WERI-Rb-1 (cell line): Measurements from ENCODE around the gene ZNF576.

Source experiments
- DNase-seq: peaks from one replicate; pipeline ENCODE4 v3.0.0-alpha.2; 2020
- H3K27ac ChIP-seq: fragments of 250-450 bp; sonication (Bioruptor Pico); 2 replicates; pipeline ENCODE4 v1.5.1; 2020; ENCODE audit warnings: mild to moderate bottlenecking, moderate library complexity
- H3K27me3 ChIP-seq: fragments of 250-450 bp; sonication (Bioruptor Pico); 2 replicates; pipeline ENCODE4 v1.5.1; 2021; ENCODE audit warnings: mild to moderate bottlenecking, low read depth, moderate library complexity; ENCODE audit not compliant: insufficient read depth, severe bottlenecking
- H3K36me3 ChIP-seq: fragments of 250-450 bp; sonication (Bioruptor Pico); 2 replicates; pipeline ENCODE4 v1.5.1; 2020; ENCODE audit warnings: mild to moderate bottlenecking, moderate library complexity
- H3K4me3 ChIP-seq: 2 replicates; pipeline ENCODE4 v1.5.1; 2011; ENCODE audit warnings: low read depth, mild to moderate bottlenecking, control low read depth, low read length
- H3K9me3 ChIP-seq: fragments of 250-450 bp; sonication (Bioruptor Pico); 2 replicates; pipeline ENCODE4 v1.5.1; 2021; ENCODE audit warnings: mild to moderate bottlenecking, moderate library complexity; ENCODE audit not compliant: severe bottlenecking
- CTCF ChIP-seq: IDR thresholded peaks from 2 replicates; pipeline ENCODE4 v1.5.1; 2011; ENCODE audit warnings: low read depth, mild to moderate bottlenecking, control low read depth, inconsistent platforms, low read length

ZNF576 gene

GRCh38 chr19:43636121-43636683 is 39.8 kb downstream of the ZNF576 start:
- no peaks in the 10 kb centered on the region for H3K27me3 ChIP-seq
- DNase-seq = no peak
- no peaks in the 10 kb centered on the region for H3K9me3 ChIP-seq
- no peak overlapping the region for H3K27ac ChIP-seq
- no peaks in the 10 kb centered on the region for H3K36me3 ChIP-seq
- H3K4me3 ChIP-seq = no peak overlapping the region
- no peak for TF ChIP-seq CTCF

- DNase-seq = no peak
- TF ChIP-seq CTCF = no peak
- H3K4me3 ChIP-seq = peak overlapping the region; percentile 53; the same call in 1 of the 2 replicates
- no peaks in the 10 kb centered on the region for H3K27me3 ChIP-seq
- no peaks in the 10 kb centered on the region for H3K36me3 ChIP-seq
- no peak overlapping the region for H3K27ac ChIP-seq
- no peaks in the 10 kb centered on the region for H3K9me3 ChIP-seq
Measured at GRCh38 chr19:43638214-43638994, 42.0 kb downstream of the ZNF576 start.

GRCh38 chr19:43638995-43639518 is 42.7 kb downstream of the ZNF576 start:
- no peaks in the 10 kb centered on the region for H3K9me3 ChIP-seq
- H3K27me3 ChIP-seq = no peaks in the 10 kb centered on the region
- no peak for TF ChIP-seq CTCF
- H3K36me3 ChIP-seq = no peaks in the 10 kb centered on the region
- no peak for DNase-seq
- no peak overlapping the region for H3K27ac ChIP-seq
- peak overlapping the region; percentile 53 for H3K4me3 ChIP-seq

DNA sequence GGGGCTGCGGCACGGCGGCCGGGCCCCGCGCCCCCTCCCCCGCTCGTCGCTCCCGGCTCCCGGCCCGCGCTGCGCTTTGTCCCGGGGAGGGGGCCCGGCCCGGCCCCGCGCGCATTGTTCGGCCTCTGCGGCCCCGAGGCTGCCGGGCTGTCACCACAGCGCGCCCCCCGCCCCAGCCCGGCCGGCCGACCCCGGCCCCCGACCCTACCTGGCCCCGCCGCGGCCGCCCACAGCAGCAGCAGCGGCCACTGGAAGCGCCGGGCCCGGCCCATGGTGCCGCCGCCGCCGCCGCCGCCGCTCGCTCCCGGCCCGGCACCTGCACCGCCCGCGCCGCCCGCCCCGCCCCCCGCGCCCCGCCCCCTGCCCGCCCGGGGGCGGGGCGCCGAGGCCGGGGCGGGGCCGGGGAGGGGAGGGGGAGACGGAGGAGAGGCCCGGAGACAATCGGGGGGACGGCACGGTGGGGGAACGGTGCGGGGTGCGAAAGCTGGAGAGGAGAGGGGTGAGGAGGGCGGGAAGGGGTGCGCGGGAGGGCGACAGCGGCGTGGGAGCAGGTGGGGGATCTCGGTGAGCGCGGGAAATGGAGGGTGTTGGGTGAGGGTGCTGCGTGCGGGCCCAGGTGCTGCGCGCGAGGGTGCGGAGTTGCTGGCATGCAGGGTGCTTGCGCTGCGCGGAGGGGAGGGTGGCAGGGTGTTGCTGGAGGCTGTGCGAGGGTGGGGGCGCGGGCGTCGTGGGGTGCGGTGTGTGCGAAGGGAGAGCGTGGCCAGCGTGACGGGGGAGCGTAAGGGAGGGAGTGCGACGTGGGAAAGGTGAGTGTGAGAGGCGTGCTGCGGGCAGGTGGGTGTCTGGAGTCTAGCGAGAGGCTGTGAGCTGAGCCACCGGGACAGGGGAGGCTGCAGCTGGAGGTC is 43.4 kb downstream of the ZNF576 start, which contains the start of gene CADM4:
Gene CADM4 (minus strand): TSS at position 332 of the 905 bp plus-strand sequence. CDS start 60 bp downstream, at position 272.
- Histone ChIP-seq H3K36me3 (no peaks in the 10 kb centered on the region), H3K27ac (peak within 1 kb of the TSS; percentile 36; the same call in 1 of the 2 replicates), H3K9me3 (no peaks in the 10 kb centered on the region), H3K27me3 (no peaks in the 10 kb centered on the region), H3K4me3 (peak within 1 kb of the TSS; percentile 53)
- peak; percentile 50 for DNase-seq
- TF ChIP-seq CTCF = no peak

- H3K27ac ChIP-seq = no peak overlapping the region
- no peak for TF ChIP-seq CTCF
Measured at GRCh38 chr19:43640424-43640757, 44.0 kb downstream of the ZNF576 start.

More at GRCh38 chr19:43640424-43640757, 44.0 kb downstream of the ZNF576 start:
- no peaks in the 10 kb centered on the region for H3K27me3 ChIP-seq
- peak overlapping the region; percentile 42 for H3K4me3 ChIP-seq
- H3K36me3 ChIP-seq = no peaks in the 10 kb centered on the region
- no peak for DNase-seq
- H3K9me3 ChIP-seq = no peaks in the 10 kb centered on the region
